ENCODE measurements around the gene CHD6. TPM values are rescaled to one million over a fixed set of nuclear protein-coding genes. Genes with fewer than 3 reads are reported as not detected.

CHD6 gene
- total RNA-seq, 1 donor from 2014 or later: 19.7 TPM

GRCh38 chr20:41352666-41353065 lies 265.5 kb downstream of the CHD6 start:
- no peak for DNase-seq (ENCODE audit: low read depth, low spot score)

- DNase-seq (ENCODE audit: low read depth, low spot score): no peak
These were observed 266.1 kb downstream of the CHD6 start for GRCh38 chr20:41352106-41352505.
